PFSK-1 (cell line): ENCODE results near the gene GLIS1.

ENCODE experiments used
- FOXP2 ChIP-seq: optimal IDR thresholded peaks from 2 replicates; pipeline ENCODE3; 2011; ENCODE audit warnings: borderline replicate concordance, control low read depth, inconsistent platforms; ENCODE audit not compliant: insufficient read depth; ENCODE audit errors: extremely low read length, extremely low read depth
- POLR2AphosphoS5 ChIP-seq: IDR thresholded peaks from 2 replicates; pipeline ENCODE4 v1.6.1; 2012; ENCODE audit warnings: low read depth, mild to moderate bottlenecking, control low read depth, low read length, moderate library complexity
- SIN3A ChIP-seq: IDR thresholded peaks from 2 replicates; pipeline ENCODE4 v1.6.1; 2012; ENCODE audit warnings: mild to moderate bottlenecking, low read length, moderate library complexity, borderline replicate concordance; ENCODE audit not compliant: insufficient read depth
- TAF1 ChIP-seq: IDR thresholded peaks from 2 replicates; pipeline ENCODE4 v1.6.1; 2012; ENCODE audit warnings: low read length, control low read depth, borderline replicate concordance; ENCODE audit not compliant: insufficient read depth
- TF ChIP-seq, protein P1 (sequence below), 2 experiments: IDR thresholded peaks; 2 replicates each; pipeline versions ENCODE4 v1.6.1 to v1.8.0; 2011 to 2012; ENCODE audit warnings: low read depth in 2 of 2, low read length in 2 of 2, control low read depth in 1 of 2, inconsistent platforms in 1 of 2, mild to moderate bottlenecking in 1 of 2, moderate library complexity in 1 of 2; ENCODE audit not compliant: insufficient read depth in 1 of 2

GLIS1 gene

DNA sequence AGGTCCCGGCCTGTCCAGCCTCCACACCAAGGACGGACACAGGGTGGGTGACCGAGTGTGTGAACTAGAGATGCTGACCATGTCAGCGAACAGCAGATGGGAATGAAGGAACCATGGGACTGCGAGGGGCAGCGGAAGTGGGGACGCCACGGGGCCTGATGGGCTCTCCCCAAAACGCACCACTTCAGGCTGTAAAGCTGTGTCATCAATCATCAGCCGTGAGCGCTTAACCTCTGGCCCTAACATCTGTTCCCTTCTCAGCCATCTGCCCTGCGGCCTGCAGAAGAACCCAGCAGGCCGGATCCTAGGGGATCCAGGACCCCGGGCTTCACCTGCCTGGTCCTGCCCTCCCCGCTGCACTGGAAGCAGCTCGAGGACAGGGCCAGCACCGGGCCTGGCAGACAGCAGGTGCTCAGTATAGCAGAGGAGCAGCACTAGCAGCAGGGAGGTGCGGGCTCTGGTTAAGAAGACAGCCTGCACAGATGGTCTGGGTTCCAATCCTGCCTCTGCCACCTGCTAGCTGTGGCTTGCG, 221.1 kb downstream of the GLIS1 start:
- TF ChIP-seq, protein P1, sequence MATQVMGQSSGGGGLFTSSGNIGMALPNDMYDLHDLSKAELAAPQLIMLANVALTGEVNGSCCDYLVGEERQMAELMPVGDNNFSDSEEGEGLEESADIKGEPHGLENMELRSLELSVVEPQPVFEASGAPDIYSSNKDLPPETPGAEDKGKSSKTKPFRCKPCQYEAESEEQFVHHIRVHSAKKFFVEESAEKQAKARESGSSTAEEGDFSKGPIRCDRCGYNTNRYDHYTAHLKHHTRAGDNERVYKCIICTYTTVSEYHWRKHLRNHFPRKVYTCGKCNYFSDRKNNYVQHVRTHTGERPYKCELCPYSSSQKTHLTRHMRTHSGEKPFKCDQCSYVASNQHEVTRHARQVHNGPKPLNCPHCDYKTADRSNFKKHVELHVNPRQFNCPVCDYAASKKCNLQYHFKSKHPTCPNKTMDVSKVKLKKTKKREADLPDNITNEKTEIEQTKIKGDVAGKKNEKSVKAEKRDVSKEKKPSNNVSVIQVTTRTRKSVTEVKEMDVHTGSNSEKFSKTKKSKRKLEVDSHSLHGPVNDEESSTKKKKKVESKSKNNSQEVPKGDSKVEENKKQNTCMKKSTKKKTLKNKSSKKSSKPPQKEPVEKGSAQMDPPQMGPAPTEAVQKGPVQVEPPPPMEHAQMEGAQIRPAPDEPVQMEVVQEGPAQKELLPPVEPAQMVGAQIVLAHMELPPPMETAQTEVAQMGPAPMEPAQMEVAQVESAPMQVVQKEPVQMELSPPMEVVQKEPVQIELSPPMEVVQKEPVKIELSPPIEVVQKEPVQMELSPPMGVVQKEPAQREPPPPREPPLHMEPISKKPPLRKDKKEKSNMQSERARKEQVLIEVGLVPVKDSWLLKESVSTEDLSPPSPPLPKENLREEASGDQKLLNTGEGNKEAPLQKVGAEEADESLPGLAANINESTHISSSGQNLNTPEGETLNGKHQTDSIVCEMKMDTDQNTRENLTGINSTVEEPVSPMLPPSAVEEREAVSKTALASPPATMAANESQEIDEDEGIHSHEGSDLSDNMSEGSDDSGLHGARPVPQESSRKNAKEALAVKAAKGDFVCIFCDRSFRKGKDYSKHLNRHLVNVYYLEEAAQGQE (IDR thresholded peaks at IDR 0.05; ENCODE audit: insufficient read depth in 1 of 2, low read depth in 2 of 2, low read length in 2 of 2), result no peak
- no peak for TF ChIP-seq FOXP2
- no peak for TF ChIP-seq POLR2AphosphoS5
- TF ChIP-seq SIN3A, result no peak
- no peak for TF ChIP-seq TAF1

DNA sequence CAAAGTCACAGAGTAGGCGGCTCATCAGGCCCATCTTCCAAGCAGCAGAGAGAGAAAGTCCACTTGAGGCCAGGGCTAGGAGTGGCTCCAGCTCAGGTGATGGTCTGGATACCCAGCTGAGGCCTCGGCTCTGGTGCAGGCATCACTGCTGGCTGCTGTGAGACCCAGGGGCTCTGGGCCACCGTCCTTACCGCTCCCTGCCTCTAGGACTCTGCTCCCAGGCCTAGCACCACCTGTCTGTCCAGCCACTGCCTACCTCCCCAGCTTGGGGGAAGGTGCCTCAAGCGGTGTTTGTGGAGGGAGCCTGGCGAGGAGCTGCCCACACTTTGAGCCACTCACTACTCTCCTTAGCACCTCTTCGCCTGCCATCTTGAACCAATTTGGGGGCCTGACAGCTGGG, 221.9 kb downstream of the GLIS1 start:
- TF ChIP-seq FOXP2 (no peak), TAF1 (no peak), POLR2AphosphoS5 (no peak), SIN3A (no peak)
- TF ChIP-seq, protein P1 (IDR thresholded peaks at IDR 0.05; ENCODE audit: insufficient read depth in 1 of 2, low read depth in 2 of 2, low read length in 2 of 2), result no peak

DNA sequence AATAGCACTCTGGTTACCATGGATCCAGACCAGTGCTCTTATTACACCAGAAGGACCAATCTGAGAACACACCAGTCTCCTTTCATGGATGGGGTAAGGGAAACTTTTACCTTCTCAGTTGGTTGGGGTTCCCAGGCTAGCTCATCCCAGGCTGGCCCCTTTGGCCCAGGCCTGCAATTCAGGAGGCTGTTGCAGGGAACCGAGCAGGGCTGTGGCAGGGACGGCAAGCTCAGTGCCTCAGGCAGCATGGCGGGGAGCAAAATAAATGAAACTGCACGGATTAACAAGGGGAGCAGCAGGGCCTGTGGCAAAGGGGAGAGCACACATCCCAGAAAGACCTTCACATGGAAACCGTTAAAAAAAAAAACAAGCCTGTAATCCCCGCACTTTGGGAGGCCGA, 222.8 kb downstream of the GLIS1 start:
- TF ChIP-seq POLR2AphosphoS5 (no peak), TAF1 (no peak), SIN3A (no peak), FOXP2 (no peak)
- TF ChIP-seq, protein P1 (IDR thresholded peaks at IDR 0.05; ENCODE audit: insufficient read depth in 1 of 2, low read depth in 2 of 2, low read length in 2 of 2), result no peak

DNA sequence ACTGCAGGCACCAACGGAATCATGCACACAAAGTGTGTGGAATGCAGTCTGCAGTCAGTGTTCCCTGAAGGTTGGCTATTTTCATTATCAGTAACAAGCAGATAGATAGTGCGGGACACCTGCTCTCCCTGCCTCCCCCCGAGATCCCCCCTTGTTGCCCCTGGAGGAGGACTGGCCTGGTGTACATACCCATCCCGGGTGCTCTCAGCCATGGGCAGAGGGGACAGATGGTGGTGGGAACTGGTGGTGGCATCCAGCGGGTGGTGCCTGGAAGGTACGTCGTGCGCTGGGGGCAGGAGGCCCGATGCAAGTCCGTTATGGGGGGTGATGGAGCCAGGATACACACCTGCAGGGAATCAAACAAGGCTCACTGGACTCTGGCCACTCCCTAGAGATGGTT, 224.5 kb downstream of the GLIS1 start:
- TF ChIP-seq POLR2AphosphoS5, result no peak
- no peak for TF ChIP-seq SIN3A
- no peak for TF ChIP-seq FOXP2
- TF ChIP-seq, protein P1 (IDR thresholded peaks at IDR 0.05; ENCODE audit: insufficient read depth in 1 of 2, low read depth in 2 of 2, low read length in 2 of 2), result no peak
- TF ChIP-seq TAF1, result no peak

DNA sequence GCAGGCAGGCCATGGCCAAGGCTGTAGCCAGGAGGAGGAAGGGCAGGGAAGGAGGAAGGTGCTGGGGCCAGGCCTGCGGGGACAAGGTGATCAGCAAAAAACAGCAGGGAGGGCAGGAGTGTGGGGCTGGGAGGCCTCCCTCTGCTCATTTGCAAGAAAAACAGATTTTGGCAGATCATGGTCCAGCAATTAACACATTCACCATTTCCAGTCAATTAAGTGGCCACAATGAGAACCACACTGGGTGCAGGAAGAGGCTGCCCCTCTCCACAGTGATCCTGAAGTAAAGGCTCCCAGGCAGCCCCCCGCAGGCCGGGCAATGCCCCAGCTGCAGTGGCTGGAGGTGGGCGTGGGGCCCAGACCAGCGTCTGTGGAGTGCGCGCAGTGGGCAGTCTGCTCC, 225.1 kb downstream of the GLIS1 start:
- no peak for TF ChIP-seq SIN3A
- no peak for TF ChIP-seq TAF1
- no peak for TF ChIP-seq FOXP2
